NCI-H2196 (cell line): ENCODE results near the gene GPR161.

Experiments used
- DNase-seq: peaks from one replicate; lab custom pipeline; 2025; ENCODE audit not compliant: unreplicated experiment; lab: John Stamatoyannopoulos, UW

GPR161 gene

GRCh38 chr1:168050307-168050706 lies 86.4 kb downstream of the GPR161 start:
- DNase-seq: no peak

- no peak for DNase-seq
Observed at GRCh38 chr1:168045311-168045710, 91.4 kb downstream of the GPR161 start.

- no peak for DNase-seq
Observed at GRCh38 chr1:168042362-168042761, 94.4 kb downstream of the GPR161 start.

GRCh38 chr1:168035345-168035744 lies 101.4 kb downstream of the GPR161 start:
- DNase-seq: no peak

GRCh38 chr1:168032029-168032428 lies 104.7 kb downstream of the GPR161 start:
- DNase-seq: no peak

GRCh38 chr1:168031627-168032026 lies 105.1 kb downstream of the GPR161 start:
- DNase-seq: no peak

- no peak for DNase-seq
Observed at GRCh38 chr1:168031198-168031597, 105.5 kb downstream of the GPR161 start.
